Measurements from ENCODE around the gene PPP1R7.

PPP1R7 gene

DNA sequence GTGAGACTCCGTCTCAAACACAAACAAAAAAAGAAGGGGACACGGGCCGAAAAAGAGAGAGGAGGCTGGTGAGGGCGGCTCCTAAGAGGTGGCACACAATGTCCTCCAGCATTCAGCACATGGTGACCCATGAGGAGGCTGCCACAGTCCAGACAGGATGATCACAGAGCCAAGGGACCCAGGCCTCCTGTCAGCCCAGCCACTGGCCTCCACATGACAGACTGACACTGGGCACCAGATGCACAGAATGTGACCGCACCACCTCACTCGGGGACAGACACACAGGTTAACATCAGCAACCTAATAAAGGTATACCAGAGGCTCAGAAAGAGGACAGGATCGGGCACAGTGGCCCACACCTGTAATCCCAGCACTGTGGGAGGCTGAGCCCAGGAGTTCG lies 22.0 kb upstream of the PPP1R7 start:
- no peak overlapping the region for H3K4me3 ChIP-seq (IDR thresholded peaks at IDR 0.05; ENCODE audit: insufficient read depth, low read depth, low read length)
- no peak overlapping the region for H3K4me2 ChIP-seq
- no peaks in the 10 kb centered on the region for H3K27me3 ChIP-seq (ENCODE audit: insufficient read depth, low read depth)
- TF ChIP-seq, protein P1, sequence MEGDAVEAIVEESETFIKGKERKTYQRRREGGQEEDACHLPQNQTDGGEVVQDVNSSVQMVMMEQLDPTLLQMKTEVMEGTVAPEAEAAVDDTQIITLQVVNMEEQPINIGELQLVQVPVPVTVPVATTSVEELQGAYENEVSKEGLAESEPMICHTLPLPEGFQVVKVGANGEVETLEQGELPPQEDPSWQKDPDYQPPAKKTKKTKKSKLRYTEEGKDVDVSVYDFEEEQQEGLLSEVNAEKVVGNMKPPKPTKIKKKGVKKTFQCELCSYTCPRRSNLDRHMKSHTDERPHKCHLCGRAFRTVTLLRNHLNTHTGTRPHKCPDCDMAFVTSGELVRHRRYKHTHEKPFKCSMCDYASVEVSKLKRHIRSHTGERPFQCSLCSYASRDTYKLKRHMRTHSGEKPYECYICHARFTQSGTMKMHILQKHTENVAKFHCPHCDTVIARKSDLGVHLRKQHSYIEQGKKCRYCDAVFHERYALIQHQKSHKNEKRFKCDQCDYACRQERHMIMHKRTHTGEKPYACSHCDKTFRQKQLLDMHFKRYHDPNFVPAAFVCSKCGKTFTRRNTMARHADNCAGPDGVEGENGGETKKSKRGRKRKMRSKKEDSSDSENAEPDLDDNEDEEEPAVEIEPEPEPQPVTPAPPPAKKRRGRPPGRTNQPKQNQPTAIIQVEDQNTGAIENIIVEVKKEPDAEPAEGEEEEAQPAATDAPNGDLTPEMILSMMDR (conservative IDR thresholded peaks at IDR 0.05; ENCODE audit: low read depth, low read length): no peak
- H3K79me2 ChIP-seq (ENCODE audit: insufficient read depth, low read depth): no peaks in the 10 kb centered on the region
- no peak overlapping the region for H3K27ac ChIP-seq
- H4K20me1 ChIP-seq (ENCODE audit: insufficient read depth): no peaks in the 10 kb centered on the region
- H3K9ac ChIP-seq: no peak overlapping the region
- no peak overlapping the region for H2AFZ ChIP-seq (ENCODE audit: low read depth)
- H3K4me1 ChIP-seq (ENCODE audit: low read depth, poor library complexity, severe bottlenecking): no peaks in the 10 kb centered on the region
- no peaks in the 10 kb centered on the region for H3K36me3 ChIP-seq (ENCODE audit: insufficient read depth)

GRCh38 chr2:241129086-241129871 lies 21.0 kb upstream of the PPP1R7 start:
- Histone ChIP-seq H2AFZ (ENCODE audit: low read depth) (no peak overlapping the region), H3K9ac (no peak overlapping the region), H3K27me3 (ENCODE audit: insufficient read depth, low read depth) (no peaks in the 10 kb centered on the region), H4K20me1 (ENCODE audit: insufficient read depth) (no peaks in the 10 kb centered on the region), H3K4me2 (no peak overlapping the region), H3K36me3 (ENCODE audit: insufficient read depth) (no peaks in the 10 kb centered on the region), H3K4me1 (ENCODE audit: low read depth, poor library complexity, severe bottlenecking) (no peaks in the 10 kb centered on the region), H3K27ac (no peak overlapping the region), H3K4me3 (IDR thresholded peaks at IDR 0.05; ENCODE audit: insufficient read depth, low read depth, low read length) (no peak overlapping the region), H3K79me2 (ENCODE audit: insufficient read depth, low read depth) (no peaks in the 10 kb centered on the region)
- TF ChIP-seq, protein P1 (conservative IDR thresholded peaks at IDR 0.05; ENCODE audit: low read depth, low read length): no peak

DNA sequence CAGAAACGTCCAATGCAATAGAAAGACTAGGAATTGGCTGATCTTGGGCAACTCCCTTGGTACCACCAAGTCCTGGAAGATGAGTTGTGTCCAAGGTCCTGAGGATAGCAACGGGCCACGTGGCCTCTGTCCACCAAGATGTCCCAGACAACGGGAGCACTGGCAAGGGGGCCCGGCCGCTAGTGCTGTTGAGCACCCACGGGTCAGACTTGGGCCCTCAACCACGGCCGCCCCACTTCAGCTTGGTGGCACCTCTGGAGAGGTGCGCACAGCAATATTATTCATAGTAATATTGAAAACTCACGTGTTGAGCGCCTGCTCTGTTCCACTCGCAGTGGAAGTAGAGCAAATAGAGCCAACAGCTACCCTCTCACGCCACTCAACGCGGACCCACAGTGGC lies 20.0 kb upstream of the PPP1R7 start:
- H3K9ac ChIP-seq: no peak overlapping the region
- no peak overlapping the region for H3K4me3 ChIP-seq (IDR thresholded peaks at IDR 0.05; ENCODE audit: insufficient read depth, low read depth, low read length)
- no peaks in the 10 kb centered on the region for H3K4me1 ChIP-seq (ENCODE audit: low read depth, poor library complexity, severe bottlenecking)
- no peaks in the 10 kb centered on the region for H3K36me3 ChIP-seq (ENCODE audit: insufficient read depth)
- TF ChIP-seq, protein P1 (conservative IDR thresholded peaks at IDR 0.05; ENCODE audit: low read depth, low read length): no peak
- no peak overlapping the region for H3K4me2 ChIP-seq
- no peaks in the 10 kb centered on the region for H3K27me3 ChIP-seq (ENCODE audit: insufficient read depth, low read depth)
- no peaks in the 10 kb centered on the region for H4K20me1 ChIP-seq (ENCODE audit: insufficient read depth)
- no peak overlapping the region for H3K27ac ChIP-seq
- no peaks in the 10 kb centered on the region for H3K79me2 ChIP-seq (ENCODE audit: insufficient read depth, low read depth)
- H2AFZ ChIP-seq (ENCODE audit: low read depth): no peak overlapping the region

- Histone ChIP-seq H2AFZ (ENCODE audit: low read depth) (no peak overlapping the region), H3K27ac (no peak overlapping the region), H4K20me1 (ENCODE audit: insufficient read depth) (no peaks in the 10 kb centered on the region), H3K79me2 (ENCODE audit: insufficient read depth, low read depth) (no peaks in the 10 kb centered on the region), H3K4me1 (ENCODE audit: low read depth, poor library complexity, severe bottlenecking) (no peaks in the 10 kb centered on the region), H3K27me3 (ENCODE audit: insufficient read depth, low read depth) (no peaks in the 10 kb centered on the region), H3K4me3 (IDR thresholded peaks at IDR 0.05; ENCODE audit: insufficient read depth, low read depth, low read length) (no peak overlapping the region), H3K9ac (no peak overlapping the region), H3K36me3 (ENCODE audit: insufficient read depth) (no peaks in the 10 kb centered on the region), H3K4me2 (no peak overlapping the region)
- TF ChIP-seq, protein P1 (conservative IDR thresholded peaks at IDR 0.05; ENCODE audit: low read depth, low read length): no peak
Measured at GRCh38 chr2:241131531-241131930, 18.7 kb upstream of the PPP1R7 start.
